KG1 (cell line): ENCODE results near the gene RAB11FIP4.

ENCODE experiments used
- DNase-seq: peaks from one replicate; lab custom pipeline; 2025; lab: John Stamatoyannopoulos, UW

RAB11FIP4 gene

GRCh38 chr17:31459716-31460115 is 68.2 kb downstream of the RAB11FIP4 start:
- DNase-seq: no peak

- DNase-seq: no peak
These were observed 68.8 kb downstream of the RAB11FIP4 start for GRCh38 chr17:31460226-31460721.

GRCh38 chr17:31461227-31461810 is 69.8 kb downstream of the RAB11FIP4 start:
- DNase-seq: no peak

GRCh38 chr17:31462261-31462660 is 70.8 kb downstream of the RAB11FIP4 start:
- DNase-seq: no peak

- DNase-seq: no peak
These were observed 74.8 kb downstream of the RAB11FIP4 start for GRCh38 chr17:31466096-31466760.

- DNase-seq: no peak
These were observed 76.2 kb downstream of the RAB11FIP4 start for GRCh38 chr17:31467502-31468256.

GRCh38 chr17:31469959-31470358 is 78.5 kb downstream of the RAB11FIP4 start:
- DNase-seq: no peak

- DNase-seq: no peak
These were observed 79.1 kb downstream of the RAB11FIP4 start for GRCh38 chr17:31470592-31470991.

- DNase-seq: no peak
These were observed 80.7 kb downstream of the RAB11FIP4 start for GRCh38 chr17:31472137-31472536.

GRCh38 chr17:31475378-31476162 is 84.1 kb downstream of the RAB11FIP4 start:
- DNase-seq: no peak

GRCh38 chr17:31476525-31477416 is 85.3 kb downstream of the RAB11FIP4 start:
- DNase-seq: no peak

GRCh38 chr17:31477417-31478055 is 86.1 kb downstream of the RAB11FIP4 start:
- DNase-seq: no peak

- DNase-seq: no peak
These were observed 87.6 kb downstream of the RAB11FIP4 start for GRCh38 chr17:31479062-31479408.

GRCh38 chr17:31479524-31479923 is 88.0 kb downstream of the RAB11FIP4 start:
- DNase-seq: no peak

- DNase-seq: no peak
These were observed 88.6 kb downstream of the RAB11FIP4 start for GRCh38 chr17:31480067-31480466.

GRCh38 chr17:31480904-31481782 is 89.7 kb downstream of the RAB11FIP4 start:
- no peak for DNase-seq

GRCh38 chr17:31481783-31482081 is 90.3 kb downstream of the RAB11FIP4 start:
- no peak for DNase-seq

GRCh38 chr17:31484821-31485220 is 93.3 kb downstream of the RAB11FIP4 start:
- DNase-seq: no peak

- DNase-seq: no peak
These were observed 95.0 kb downstream of the RAB11FIP4 start for GRCh38 chr17:31486351-31487062.
